Measurements from ENCODE around the gene MKRN3.
"Not testable (repeated sequence)": the region's sequence is repeated elsewhere in the genome, so short reads cannot be mapped to it uniquely, and the experiment has no call there.

Gene MKRN3

GRCh38 chr15:23567921-23568320 lies 2.4 kb downstream of the MKRN3 start:
- ATAC-seq (ENCODE audit: low read depth) (no peak), DNase-seq (ENCODE audit: low spot score in 2 of 2) (no peak)
- H3K27ac Mint-ChIP-seq, result no peak overlapping the region
- H3K4me1 Mint-ChIP-seq, result no peaks in the 10 kb centered on the region
- peaks cover 3% of the 10 kb centered on the region for H3K27me3 Mint-ChIP-seq
- no peak overlapping the region for H3K4me3 Mint-ChIP-seq
- peaks cover 2% of the 10 kb centered on the region for H3K9me3 Mint-ChIP-seq
- no peaks in the 10 kb centered on the region for H3K36me3 Mint-ChIP-seq

DNA sequence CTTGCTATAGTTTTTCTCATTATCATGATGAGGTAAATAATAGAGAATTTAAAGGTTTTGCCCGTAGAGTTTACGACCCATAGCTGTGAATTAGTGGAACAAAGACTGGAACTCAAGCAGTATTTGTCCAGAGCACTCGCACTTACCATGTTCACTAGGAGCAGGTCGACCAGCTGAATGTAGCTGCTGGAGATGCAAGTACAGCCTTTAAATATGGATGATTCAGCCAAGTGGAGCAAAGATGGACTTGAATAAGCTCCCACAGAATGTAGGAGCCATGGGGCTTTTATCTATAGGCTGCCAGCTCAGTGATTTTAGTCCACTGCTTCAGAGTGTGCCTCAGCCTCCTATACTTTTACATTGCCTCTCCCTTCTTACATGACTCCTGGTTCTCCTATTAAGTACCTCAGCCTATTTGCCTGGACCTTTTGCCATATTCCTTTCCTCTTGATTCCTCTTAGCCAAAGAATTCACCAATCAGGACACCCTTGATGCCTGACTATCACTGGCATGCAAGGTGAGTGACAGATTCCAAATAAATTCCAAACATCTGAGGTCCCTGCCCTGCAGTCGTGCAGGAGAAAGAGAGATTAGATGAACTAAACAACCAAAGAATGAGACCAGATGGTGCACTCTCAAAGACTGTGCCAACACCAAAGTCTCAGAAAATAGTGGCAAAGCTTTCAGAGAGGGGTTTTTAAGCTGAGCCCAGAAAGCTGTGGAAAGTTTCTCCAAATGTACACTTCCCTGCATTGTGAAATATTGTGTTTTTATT lies 3.9 kb downstream of the MKRN3 start:
- Mint-ChIP-seq H3K27me3 (peaks cover 3% of the 10 kb centered on the region), H3K36me3 (no peaks in the 10 kb centered on the region), H3K27ac (no peak overlapping the region), H3K4me1 (no peaks in the 10 kb centered on the region), H3K4me3 (no peak overlapping the region), H3K9me3 (peaks cover 2% of the 10 kb centered on the region)
- ATAC-seq (ENCODE audit: low read depth) (no peak), DNase-seq (ENCODE audit: low spot score in 2 of 2) (no peak)

DNA sequence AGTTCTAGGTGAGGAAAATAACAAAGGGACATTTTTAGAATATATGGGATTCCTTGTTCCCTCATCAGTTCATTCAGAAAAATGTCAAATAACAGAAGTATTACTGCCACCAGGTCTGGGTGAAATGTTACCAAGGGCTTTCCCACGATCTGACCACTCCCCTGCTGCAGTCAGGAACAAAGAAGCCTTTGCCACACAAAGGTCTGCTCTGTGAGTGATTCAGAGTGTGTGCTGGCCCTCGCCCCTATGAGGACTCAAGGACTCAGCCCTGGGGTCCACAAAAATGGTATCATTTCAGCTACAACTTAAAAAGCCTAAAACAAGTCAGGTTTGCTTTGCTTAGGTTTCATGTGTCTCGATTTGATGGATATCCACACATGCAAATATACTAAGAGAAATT lies 5.0 kb downstream of the MKRN3 start:
- Mint-ChIP-seq H3K27ac (no peak overlapping the region), H3K4me1 (no peaks in the 10 kb centered on the region), H3K27me3 (peaks cover 3% of the 10 kb centered on the region), H3K4me3 (no peak overlapping the region), H3K9me3 (no peaks in the 10 kb centered on the region), H3K36me3 (no peaks in the 10 kb centered on the region)
- DNase-seq (ENCODE audit: low spot score in 2 of 2) (no peak), ATAC-seq (ENCODE audit: low read depth) (no peak)

GRCh38 chr15:23572844-23573243 lies 7.4 kb downstream of the MKRN3 start:
- DNase-seq (ENCODE audit: low spot score in 2 of 2), result no peak
- Mint-ChIP-seq H3K4me1 (no peaks in the 10 kb centered on the region), H3K27ac (no peak overlapping the region), H3K27me3 (peaks cover 3% of the 10 kb centered on the region), H3K4me3 (no peak overlapping the region), H3K36me3 (no peaks in the 10 kb centered on the region), H3K9me3 (no peaks in the 10 kb centered on the region)
- no peak for ATAC-seq (ENCODE audit: low read depth)

- Mint-ChIP-seq H3K27ac (no peak overlapping the region), H3K4me1 (no peaks in the 10 kb centered on the region), H3K27me3 (no peaks in the 10 kb centered on the region), H3K36me3 (no peaks in the 10 kb centered on the region), H3K9me3 (no peaks in the 10 kb centered on the region), H3K4me3 (no peak overlapping the region)
- DNase-seq (ENCODE audit: low spot score in 2 of 2), result no peak
- ATAC-seq (ENCODE audit: low read depth), result no peak
Measured at GRCh38 chr15:23574742-23575141, 9.3 kb downstream of the MKRN3 start.

- Mint-ChIP-seq H3K36me3 (no peaks in the 10 kb centered on the region), H3K4me3 (no peak overlapping the region), H3K4me1 (no peaks in the 10 kb centered on the region), H3K9me3 (no peaks in the 10 kb centered on the region), H3K27ac (no peak overlapping the region), H3K27me3 (no peaks in the 10 kb centered on the region)
- no peak for ATAC-seq (ENCODE audit: low read depth)
- no peak for DNase-seq (ENCODE audit: low spot score in 2 of 2)
Measured at GRCh38 chr15:23576061-23576460, 10.6 kb downstream of the MKRN3 start.

GRCh38 chr15:23578521-23579150 lies 13.2 kb downstream of the MKRN3 start:
- ATAC-seq (ENCODE audit: low read depth), result no peak
- no peaks in the 10 kb centered on the region for H3K27me3 Mint-ChIP-seq
- H3K36me3 Mint-ChIP-seq, result no peaks in the 10 kb centered on the region
- H3K27ac Mint-ChIP-seq, result no peak overlapping the region
- no peaks in the 10 kb centered on the region for H3K4me1 Mint-ChIP-seq
- DNase-seq (ENCODE audit: low spot score in 2 of 2), result no peak
- H3K9me3 Mint-ChIP-seq, result no peaks in the 10 kb centered on the region
- no peak overlapping the region for H3K4me3 Mint-ChIP-seq

DNA sequence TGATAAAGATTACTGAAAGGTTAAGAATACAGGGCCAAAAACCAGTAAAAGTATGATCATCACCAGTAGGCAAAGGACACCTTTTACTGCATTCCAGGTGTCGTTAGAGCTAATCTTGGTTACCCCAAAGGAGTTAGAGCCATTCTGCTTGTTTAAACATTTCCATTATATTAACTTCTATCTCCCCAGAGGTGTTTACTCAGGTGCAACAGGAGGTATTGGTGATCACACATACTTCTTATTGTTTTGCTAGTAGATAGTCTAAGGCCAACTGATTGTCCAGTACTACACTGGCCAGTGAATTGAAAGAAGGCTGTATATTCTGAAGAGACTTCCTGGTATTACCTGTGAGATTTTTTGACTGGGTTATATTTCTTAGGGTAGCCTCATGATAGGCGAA lies 22.8 kb downstream of the MKRN3 start:
- Mint-ChIP-seq H3K4me1 (no peaks in the 10 kb centered on the region), H3K9me3 (peaks cover 3% of the 10 kb centered on the region), H3K27ac (no peak overlapping the region), H3K36me3 (no peaks in the 10 kb centered on the region), H3K27me3 (peaks cover 4% of the 10 kb centered on the region), H3K4me3 (no peak overlapping the region)
- DNase-seq (ENCODE audit: low spot score in 2 of 2), result no peak
- ATAC-seq (ENCODE audit: low read depth), result no peak

- peaks cover 4% of the 10 kb centered on the region for H3K27me3 Mint-ChIP-seq
- H3K4me3 Mint-ChIP-seq, result no peak overlapping the region
- peaks cover 3% of the 10 kb centered on the region for H3K9me3 Mint-ChIP-seq
- H3K27ac Mint-ChIP-seq, result no peak overlapping the region
- no peak for ATAC-seq (ENCODE audit: low read depth)
- no peaks in the 10 kb centered on the region for H3K4me1 Mint-ChIP-seq
- no peak for DNase-seq (ENCODE audit: low spot score in 2 of 2)
- H3K36me3 Mint-ChIP-seq, result no peaks in the 10 kb centered on the region
Measured at GRCh38 chr15:23589012-23589411, 23.5 kb downstream of the MKRN3 start.

GRCh38 chr15:23594252-23594770 lies 28.8 kb downstream of the MKRN3 start:
- DNase-seq (ENCODE audit: low spot score in 2 of 2) (no peak), ATAC-seq (ENCODE audit: low read depth) (no peak)
- Mint-ChIP-seq H3K9me3 (peaks cover 3% of the 10 kb centered on the region), H3K36me3 (no peaks in the 10 kb centered on the region), H3K27ac (no peak overlapping the region), H3K4me1 (no peaks in the 10 kb centered on the region), H3K27me3 (peaks cover 4% of the 10 kb centered on the region), H3K4me3 (no peak overlapping the region)

- Mint-ChIP-seq H3K4me3 (no peak overlapping the region), H3K27ac (no peak overlapping the region), H3K4me1 (no peaks in the 10 kb centered on the region), H3K27me3 (peaks cover 2% of the 10 kb centered on the region), H3K36me3 (no peaks in the 10 kb centered on the region), H3K9me3 (peaks cover 2% of the 10 kb centered on the region)
- ATAC-seq (ENCODE audit: low read depth) (no peak), DNase-seq (ENCODE audit: low spot score in 2 of 2) (no peak)
Measured at GRCh38 chr15:23595368-23595767, 29.9 kb downstream of the MKRN3 start.

GRCh38 chr15:23596736-23597135 lies 31.3 kb downstream of the MKRN3 start:
- H3K27me3 Mint-ChIP-seq, result no peaks in the 10 kb centered on the region
- no peak overlapping the region for H3K27ac Mint-ChIP-seq
- no peak for ATAC-seq (ENCODE audit: low read depth)
- DNase-seq (ENCODE audit: low spot score in 2 of 2), result no peak
- no peaks in the 10 kb centered on the region for H3K36me3 Mint-ChIP-seq
- no peaks in the 10 kb centered on the region for H3K9me3 Mint-ChIP-seq
- H3K4me1 Mint-ChIP-seq, result no peaks in the 10 kb centered on the region
- no peak overlapping the region for H3K4me3 Mint-ChIP-seq

GRCh38 chr15:23597278-23597677 lies 31.8 kb downstream of the MKRN3 start:
- H3K27me3 Mint-ChIP-seq; H3K36me3 Mint-ChIP-seq; ATAC-seq (ENCODE audit: low read depth); H3K4me3 Mint-ChIP-seq; H3K27ac Mint-ChIP-seq; H3K9me3 Mint-ChIP-seq; H3K4me1 Mint-ChIP-seq; DNase-seq (ENCODE audit: low spot score in 2 of 2): not testable (repeated sequence)

GRCh38 chr15:23599053-23599452 lies 33.6 kb downstream of the MKRN3 start:
- no peak overlapping the region for H3K4me3 Mint-ChIP-seq
- H3K27me3 Mint-ChIP-seq, result no peaks in the 10 kb centered on the region
- H3K9me3 Mint-ChIP-seq, result peaks cover 2% of the 10 kb centered on the region
- H3K36me3 Mint-ChIP-seq, result no peaks in the 10 kb centered on the region
- no peaks in the 10 kb centered on the region for H3K4me1 Mint-ChIP-seq
- no peak for ATAC-seq (ENCODE audit: low read depth)
- DNase-seq (ENCODE audit: low spot score in 2 of 2), result no peak
- no peak overlapping the region for H3K27ac Mint-ChIP-seq

GRCh38 chr15:23602124-23602523 lies 36.6 kb downstream of the MKRN3 start:
- H3K36me3 Mint-ChIP-seq, result no peaks in the 10 kb centered on the region
- H3K4me3 Mint-ChIP-seq, result no peak overlapping the region
- H3K4me1 Mint-ChIP-seq, result no peaks in the 10 kb centered on the region
- H3K27ac Mint-ChIP-seq, result no peak overlapping the region
- no peak for ATAC-seq (ENCODE audit: low read depth)
- H3K9me3 Mint-ChIP-seq, result peaks cover 2% of the 10 kb centered on the region
- DNase-seq (ENCODE audit: low spot score in 2 of 2), result no peak
- no peaks in the 10 kb centered on the region for H3K27me3 Mint-ChIP-seq
